Retinal pigment epithelial cell (primary cell): ENCODE data around the gene MRPS18B.

Source experiments
- DNase-seq: peaks from one replicate; pipeline ENCODE4 v3.0.0-alpha.2; 2010; ENCODE audit warnings: low read depth
- H3K4me3 ChIP-seq: 2 replicates; pipeline ENCODE4 v1.5.1; 2011; ENCODE audit warnings: mild to moderate bottlenecking, low read length, control low read depth, moderate library complexity
- TF ChIP-seq, protein P1 (sequence below): conservative IDR thresholded peaks from 2 replicates; pipeline ENCODE4 v1.5.1; 2011; ENCODE audit warnings: low read depth, low read length, control low read depth, inconsistent platforms

Gene MRPS18B

DNA sequence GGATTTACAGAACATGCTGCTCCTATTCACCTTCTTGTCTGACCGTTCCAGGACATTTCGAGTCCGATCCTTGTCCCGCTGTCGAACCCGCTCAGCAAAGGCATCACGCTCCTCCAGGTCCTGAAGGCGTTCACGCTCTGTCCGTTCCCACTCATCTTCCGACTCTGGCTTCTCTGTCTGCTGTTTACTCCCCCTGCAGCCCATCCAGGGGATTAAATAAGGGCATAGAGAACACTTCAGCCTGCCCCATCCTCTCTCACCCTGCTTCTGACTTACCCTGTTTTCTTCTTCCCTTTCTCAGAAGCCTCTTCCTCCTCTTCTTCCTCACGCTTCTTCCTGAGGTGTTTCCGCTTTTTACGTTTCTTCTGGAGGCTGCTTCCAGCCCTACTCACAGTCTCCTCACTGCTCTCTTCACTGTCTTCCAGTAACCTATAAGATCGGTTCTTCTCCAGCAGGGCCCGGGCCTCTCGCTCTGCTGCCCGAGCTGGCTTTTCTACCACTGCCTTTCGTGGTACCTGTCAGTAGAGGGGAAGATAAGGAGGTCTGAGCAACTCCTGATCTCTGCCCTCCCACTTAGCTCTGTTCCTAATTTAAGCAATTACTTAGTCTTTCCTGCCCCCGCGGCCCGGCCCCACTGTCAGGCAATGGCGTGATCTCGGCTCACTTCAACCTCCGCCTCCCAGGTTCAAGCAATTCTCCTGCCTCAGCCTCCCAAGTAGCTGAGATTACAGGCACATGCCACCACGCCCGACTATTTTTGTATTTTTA, 53.3 kb downstream of the MRPS18B start:
- DNase-seq = no peak
- H3K4me3 ChIP-seq = no peak overlapping the region

DNA sequence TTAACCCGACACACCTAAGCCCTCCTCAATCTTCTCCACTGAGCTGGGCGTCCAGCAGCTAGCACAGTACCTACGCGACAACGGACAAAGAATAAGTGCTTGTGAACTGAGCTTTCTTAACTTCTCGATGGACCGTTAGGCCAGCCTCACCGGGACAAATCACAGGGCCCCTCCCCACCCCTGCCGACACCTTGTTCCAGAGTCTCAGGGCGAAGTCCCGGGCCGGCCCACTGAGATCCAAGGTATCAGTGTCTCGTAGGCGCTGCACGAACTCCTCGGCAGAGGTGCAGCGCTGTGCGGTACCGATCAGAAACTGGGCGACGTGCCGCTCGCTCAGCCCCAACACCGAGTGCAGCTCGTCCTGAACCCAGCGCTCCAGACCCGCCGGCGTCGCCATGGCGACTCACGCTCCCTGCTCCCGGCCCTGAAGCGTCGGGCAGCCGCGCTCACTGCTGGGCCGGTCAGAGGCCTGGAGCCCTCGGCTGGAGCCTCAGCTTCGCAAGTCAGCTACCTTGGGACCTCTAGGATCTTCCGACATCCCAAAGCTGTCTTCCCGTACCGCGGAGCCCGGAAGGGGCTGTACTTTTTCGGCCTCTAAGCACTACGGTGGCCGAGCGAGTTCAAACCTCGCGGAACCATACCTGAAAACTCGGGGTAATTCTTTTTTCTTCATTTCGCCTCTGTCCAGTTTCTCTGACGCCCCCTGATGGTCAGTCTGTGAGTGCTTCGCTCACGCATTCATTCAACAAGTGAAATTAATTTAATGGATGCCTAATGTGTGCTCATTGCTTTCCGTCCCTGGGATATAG, 55.0 kb downstream of the MRPS18B start, which contains the start of gene DHX16:
Gene DHX16 (minus strand): TSS at position 562 of the 809 bp plus-strand sequence. CDS start 165 bp downstream, at position 397.
- TF ChIP-seq, protein P1, sequence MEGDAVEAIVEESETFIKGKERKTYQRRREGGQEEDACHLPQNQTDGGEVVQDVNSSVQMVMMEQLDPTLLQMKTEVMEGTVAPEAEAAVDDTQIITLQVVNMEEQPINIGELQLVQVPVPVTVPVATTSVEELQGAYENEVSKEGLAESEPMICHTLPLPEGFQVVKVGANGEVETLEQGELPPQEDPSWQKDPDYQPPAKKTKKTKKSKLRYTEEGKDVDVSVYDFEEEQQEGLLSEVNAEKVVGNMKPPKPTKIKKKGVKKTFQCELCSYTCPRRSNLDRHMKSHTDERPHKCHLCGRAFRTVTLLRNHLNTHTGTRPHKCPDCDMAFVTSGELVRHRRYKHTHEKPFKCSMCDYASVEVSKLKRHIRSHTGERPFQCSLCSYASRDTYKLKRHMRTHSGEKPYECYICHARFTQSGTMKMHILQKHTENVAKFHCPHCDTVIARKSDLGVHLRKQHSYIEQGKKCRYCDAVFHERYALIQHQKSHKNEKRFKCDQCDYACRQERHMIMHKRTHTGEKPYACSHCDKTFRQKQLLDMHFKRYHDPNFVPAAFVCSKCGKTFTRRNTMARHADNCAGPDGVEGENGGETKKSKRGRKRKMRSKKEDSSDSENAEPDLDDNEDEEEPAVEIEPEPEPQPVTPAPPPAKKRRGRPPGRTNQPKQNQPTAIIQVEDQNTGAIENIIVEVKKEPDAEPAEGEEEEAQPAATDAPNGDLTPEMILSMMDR = peak; percentile 94
- DNase-seq = peak; percentile 91
- H3K4me3 ChIP-seq = peak within 1 kb of the TSS; percentile 89

More for the DNA sequence above, 53.3 kb downstream of the MRPS18B start:
- TF ChIP-seq, protein P1 = peak; percentile 38
